ENCODE data around the gene ORC5. TPM values are rescaled to one million over a fixed set of nuclear protein-coding genes. Genes with fewer than 3 reads are reported as not detected.

The ORC5 gene
- total RNA-seq, 1 experiment from 2014 or later: 25.9 TPM

DNA sequence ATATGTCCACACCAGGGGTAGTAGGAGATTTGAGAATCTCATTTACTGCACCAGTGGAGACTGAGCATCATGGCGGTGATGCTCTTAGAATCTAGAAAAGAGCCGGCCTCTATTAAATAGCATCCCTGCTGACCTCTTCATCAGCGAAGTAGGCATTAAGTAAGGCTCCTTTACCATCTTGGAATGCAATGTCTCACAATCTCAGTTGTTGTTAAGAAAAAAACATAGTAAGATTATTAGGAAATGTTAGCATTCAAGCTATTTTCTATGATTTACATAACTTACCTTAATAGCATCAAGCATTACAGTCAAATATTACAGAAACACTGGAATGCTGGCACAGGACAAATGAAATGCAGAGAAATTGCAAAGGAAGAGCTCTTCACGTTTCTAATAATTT, 54.5 kb downstream of the ORC5 start:
- Histone ChIP-seq H3K18ac (ENCODE audit: insufficient read length, low read depth, low read length) (no peak overlapping the region), H3K27ac (ENCODE audit: insufficient read length, low read depth, low read length) (no peak overlapping the region), H2BK5ac (ENCODE audit: insufficient read length, low read length) (no peak overlapping the region), H3K23ac (ENCODE audit: insufficient read length, low read depth, low read length) (no peak overlapping the region), H4K8ac (replicated peaks; ENCODE audit: insufficient read length, low read depth, low read length) (no peak overlapping the region), H3K56ac (ENCODE audit: insufficient read length, low read depth, low read length) (no peak overlapping the region), H4K5ac (ENCODE audit: insufficient read length, low read depth, low read length) (no peak overlapping the region), H2BK20ac (ENCODE audit: low read depth, low read length, poor library complexity, severe bottlenecking) (no peak overlapping the region), H3K4me1 (ENCODE audit: insufficient read depth, low read length) (no peaks in the 10 kb centered on the region), H2BK120ac (ENCODE audit: low read depth, low read length, poor library complexity, severe bottlenecking) (no peak overlapping the region), H3K27me3 (ENCODE audit: insufficient read depth, low read length) (no peaks in the 10 kb centered on the region), H3K9ac (ENCODE audit: extremely low read depth, insufficient read length, low read length) (no peak overlapping the region), H3K9me3 (ENCODE audit: control insufficient read depth, low read depth, low read length) (no peaks in the 10 kb centered on the region), H2BK15ac (ENCODE audit: low read depth, low read length) (no peak overlapping the region), H3K79me1 (ENCODE audit: insufficient read depth, low read depth, low read length, poor library complexity, severe bottlenecking) (no peaks in the 10 kb centered on the region), H4K91ac (ENCODE audit: insufficient read length, low read depth, low read length) (no peak overlapping the region), H3K4me2 (ENCODE audit: insufficient read depth, insufficient read length, low read length) (no peak overlapping the region), H3T11ph (ENCODE audit: low read length) (no peak overlapping the region), H3K4ac (ENCODE audit: low read depth, low read length) (no peak overlapping the region), H2AK5ac (ENCODE audit: insufficient read length, low read length) (no peak overlapping the region), H2BK12ac (ENCODE audit: insufficient read length, low read depth, low read length) (no peak overlapping the region), H2AFZ (ENCODE audit: low read length) (no peak overlapping the region), H3K79me2 (ENCODE audit: insufficient read depth, low read length) (no peaks in the 10 kb centered on the region), H3K23me2 (ENCODE audit: insufficient read length, low read depth, low read length, poor library complexity, severe bottlenecking) (no peaks in the 10 kb centered on the region), H3K14ac (ENCODE audit: insufficient read depth, low read length) (no peak overlapping the region), H4K20me1 (ENCODE audit: control insufficient read depth, insufficient read depth, insufficient read length) (no peaks in the 10 kb centered on the region)
- H3K4me3 Mint-ChIP-seq: no peak overlapping the region
- no peak for DNase-seq
- no CpG with 5 or more reads among the region's 4 CpGs for WGBS (ENCODE audit: extremely low coverage, insufficient read length, low lambda C conversion rate)
- H3K36me3 Mint-ChIP-seq (ENCODE audit: insufficient read depth in 1 of 3, low read depth in 3 of 3): no peaks in the 10 kb centered on the region; a peak in 1 of 7 replicates
- H3K9me3 Mint-ChIP-seq: no peaks in the 10 kb centered on the region
- no peaks in the 10 kb centered on the region for H3K27me3 Mint-ChIP-seq (ENCODE audit: low read depth)
- TF ChIP-seq, protein P1, sequence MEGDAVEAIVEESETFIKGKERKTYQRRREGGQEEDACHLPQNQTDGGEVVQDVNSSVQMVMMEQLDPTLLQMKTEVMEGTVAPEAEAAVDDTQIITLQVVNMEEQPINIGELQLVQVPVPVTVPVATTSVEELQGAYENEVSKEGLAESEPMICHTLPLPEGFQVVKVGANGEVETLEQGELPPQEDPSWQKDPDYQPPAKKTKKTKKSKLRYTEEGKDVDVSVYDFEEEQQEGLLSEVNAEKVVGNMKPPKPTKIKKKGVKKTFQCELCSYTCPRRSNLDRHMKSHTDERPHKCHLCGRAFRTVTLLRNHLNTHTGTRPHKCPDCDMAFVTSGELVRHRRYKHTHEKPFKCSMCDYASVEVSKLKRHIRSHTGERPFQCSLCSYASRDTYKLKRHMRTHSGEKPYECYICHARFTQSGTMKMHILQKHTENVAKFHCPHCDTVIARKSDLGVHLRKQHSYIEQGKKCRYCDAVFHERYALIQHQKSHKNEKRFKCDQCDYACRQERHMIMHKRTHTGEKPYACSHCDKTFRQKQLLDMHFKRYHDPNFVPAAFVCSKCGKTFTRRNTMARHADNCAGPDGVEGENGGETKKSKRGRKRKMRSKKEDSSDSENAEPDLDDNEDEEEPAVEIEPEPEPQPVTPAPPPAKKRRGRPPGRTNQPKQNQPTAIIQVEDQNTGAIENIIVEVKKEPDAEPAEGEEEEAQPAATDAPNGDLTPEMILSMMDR (conservative IDR thresholded peaks at IDR 0.05): no peak
- H3K27ac Mint-ChIP-seq: no peak overlapping the region
- H3K4me1 Mint-ChIP-seq: no peaks in the 10 kb centered on the region
